ENCODE data around the gene BCAM. TPM values are rescaled to one million over a fixed set of nuclear protein-coding genes. Genes with fewer than 3 reads are reported as not detected.

The BCAM gene
- total RNA-seq, 1 experiment from 2014 or later, result 78.7 TPM

DNA sequence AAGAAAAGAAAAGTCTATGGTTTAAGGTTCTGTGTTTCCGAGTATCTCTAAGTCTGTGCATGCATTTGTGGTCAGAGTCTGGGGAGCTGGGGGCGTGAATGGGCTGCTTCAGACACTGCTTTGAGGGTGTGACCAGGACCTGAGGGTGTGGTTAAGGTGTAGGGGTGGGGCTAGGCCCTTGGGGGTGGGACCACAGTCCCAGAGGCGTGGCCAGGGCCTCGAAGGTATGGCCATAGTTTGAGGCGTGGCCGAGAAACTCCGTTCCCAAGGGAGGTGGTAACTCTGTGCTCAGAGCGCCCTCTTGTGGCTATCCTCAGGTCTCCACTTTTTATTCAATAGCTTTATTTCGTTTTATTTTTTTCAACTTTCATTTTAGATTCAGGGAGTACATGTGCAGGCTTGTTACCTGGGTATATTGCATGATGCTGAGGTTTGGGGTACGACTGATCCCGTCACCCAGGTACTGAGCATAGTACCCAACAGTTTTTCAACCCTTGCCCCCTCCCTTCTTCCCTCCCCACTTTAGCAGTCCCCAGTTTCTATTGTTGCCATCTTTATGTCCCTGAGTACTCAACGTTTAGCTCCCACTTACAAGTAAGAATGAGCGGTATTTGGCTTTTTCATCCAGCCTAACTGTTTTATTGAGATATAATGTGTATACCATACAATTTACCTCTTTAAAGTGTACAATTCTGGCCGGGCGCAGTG, 38.2 kb upstream of the BCAM start:
- DNase-seq (ENCODE audit: low read depth, low spot score) (peak; percentile 96), ATAC-seq (peak; percentile 95)
- H4K20me1 ChIP-seq (ENCODE audit: insufficient read depth), result no peaks in the 10 kb centered on the region
- ChIA-PET CTCF (interaction anchor here (0.6 to 5.8 kb wide), 32 partner anchors 14 to 200 kb away, joined by 3 to 219 read pairs (median 6); partner anchors contain the start of genes BCAM and NECTIN2), RAD21 (ENCODE audit: low non-redundant PET in 1 of 2, low total read pairs in 2 of 2, uncharacterized antibody in 2 of 2, unreplicated experiment in 2 of 2) (interaction anchor here (0.6 to 2.9 kb wide), 21 partner anchors 12 to 200 kb away, joined by 3 to 75 read pairs (median 5); partner anchors contain the start of gene NECTIN2 (in 2 of the 2)), POLR2A (interaction anchor here (0.6 to 2.4 kb wide), 15 partner anchors 9 to 184 kb away, joined by 3 to 17 read pairs (median 4); partner anchors contain the start of gene NECTIN2)
- peak overlapping the region; percentile 18; the same call in 1 of the 2 replicates for H3K27ac ChIP-seq (ENCODE audit: low read depth, low read length)
- no peaks in the 10 kb centered on the region for H3K79me2 ChIP-seq (ENCODE audit: insufficient read depth, low read length)
- peak overlapping the region; percentile 94 for H2AFZ ChIP-seq (ENCODE audit: low read depth, low read length, poor library complexity, severe bottlenecking)
- H3K4me1 ChIP-seq (ENCODE audit: control insufficient read depth in 1 of 2, insufficient read depth in 2 of 2, low read length in 2 of 2), result peaks cover 33 to 50% of the 10 kb centered on the region in 2 experiments
- peak overlapping the region; percentile 68 for H3K4me2 ChIP-seq (ENCODE audit: low read length)
- H3K9me2 ChIP-seq (ENCODE audit: insufficient read depth), result no peaks in the 10 kb centered on the region
- H3K36me3 ChIP-seq (ENCODE audit: control insufficient read depth in 1 of 2, insufficient read depth in 2 of 2, low read length in 2 of 2), result no peaks in the 10 kb centered on the region
- no peaks in the 10 kb centered on the region for H3K9me3 ChIP-seq (ENCODE audit: control insufficient read depth in 1 of 2, insufficient read depth in 1 of 2, low read depth in 1 of 2, low read length in 2 of 2)
- TF ChIP-seq CEBPB (IDR thresholded peaks at IDR 0.05; ENCODE audit: low read depth) (no peak), EZH2 (IDR thresholded peaks at IDR 0.05) (no peak), EZH2phosphoT487 (IDR thresholded peaks at IDR 0.05; ENCODE audit: borderline replicate concordance) (no peak), POLR2A (IDR thresholded peaks at IDR 0.05; ENCODE audit: borderline replicate concordance, extremely low read depth, insufficient read depth, insufficient read length) (no peak), ELF1 (IDR thresholded peaks at IDR 0.05; ENCODE audit: borderline replicate concordance, low read depth) (no peak), SRF (IDR thresholded peaks at IDR 0.05; ENCODE audit: low read depth) (no peak), CBX3 (IDR thresholded peaks at IDR 0.05; ENCODE audit: low read depth) (no peak), YY1 (IDR thresholded peaks at IDR 0.05; ENCODE audit: extremely low read depth, insufficient replicate concordance, low read depth, low read length) (no peak), ZNF274 (IDR thresholded peaks at IDR 0.05; ENCODE audit: low read depth, low read length) (no peak), FOSL1 (IDR thresholded peaks at IDR 0.05; ENCODE audit: low read depth) (no peak), RAD21 (IDR thresholded peaks at IDR 0.05; ENCODE audit: low read depth) (peak; percentile 99), SP1 (IDR thresholded peaks at IDR 0.05; ENCODE audit: low read depth) (peak; percentile 21; the same call in 1 of the 2 replicates), EGR1 (IDR thresholded peaks at IDR 0.05; ENCODE audit: low read depth) (no peak), JUND (IDR thresholded peaks at IDR 0.05) (no peak)
- TF ChIP-seq, protein P1, sequence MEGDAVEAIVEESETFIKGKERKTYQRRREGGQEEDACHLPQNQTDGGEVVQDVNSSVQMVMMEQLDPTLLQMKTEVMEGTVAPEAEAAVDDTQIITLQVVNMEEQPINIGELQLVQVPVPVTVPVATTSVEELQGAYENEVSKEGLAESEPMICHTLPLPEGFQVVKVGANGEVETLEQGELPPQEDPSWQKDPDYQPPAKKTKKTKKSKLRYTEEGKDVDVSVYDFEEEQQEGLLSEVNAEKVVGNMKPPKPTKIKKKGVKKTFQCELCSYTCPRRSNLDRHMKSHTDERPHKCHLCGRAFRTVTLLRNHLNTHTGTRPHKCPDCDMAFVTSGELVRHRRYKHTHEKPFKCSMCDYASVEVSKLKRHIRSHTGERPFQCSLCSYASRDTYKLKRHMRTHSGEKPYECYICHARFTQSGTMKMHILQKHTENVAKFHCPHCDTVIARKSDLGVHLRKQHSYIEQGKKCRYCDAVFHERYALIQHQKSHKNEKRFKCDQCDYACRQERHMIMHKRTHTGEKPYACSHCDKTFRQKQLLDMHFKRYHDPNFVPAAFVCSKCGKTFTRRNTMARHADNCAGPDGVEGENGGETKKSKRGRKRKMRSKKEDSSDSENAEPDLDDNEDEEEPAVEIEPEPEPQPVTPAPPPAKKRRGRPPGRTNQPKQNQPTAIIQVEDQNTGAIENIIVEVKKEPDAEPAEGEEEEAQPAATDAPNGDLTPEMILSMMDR (IDR thresholded peaks at IDR 0.05 in 2 of 3, conservative IDR thresholded peaks at IDR 0.05 in 1 of 3; ENCODE audit: borderline replicate concordance in 1 of 3, insufficient read depth in 1 of 3, low read depth in 2 of 3, low read length in 2 of 3), result peak; percentile 62 to 93 (median 83); a peak in 5 of 6 replicates
- TF ChIP-seq, protein P2, sequence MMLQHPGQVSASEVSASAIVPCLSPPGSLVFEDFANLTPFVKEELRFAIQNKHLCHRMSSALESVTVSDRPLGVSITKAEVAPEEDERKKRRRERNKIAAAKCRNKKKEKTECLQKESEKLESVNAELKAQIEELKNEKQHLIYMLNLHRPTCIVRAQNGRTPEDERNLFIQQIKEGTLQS (IDR thresholded peaks at IDR 0.05), result no peak
- TF ChIP-seq, protein P3, sequence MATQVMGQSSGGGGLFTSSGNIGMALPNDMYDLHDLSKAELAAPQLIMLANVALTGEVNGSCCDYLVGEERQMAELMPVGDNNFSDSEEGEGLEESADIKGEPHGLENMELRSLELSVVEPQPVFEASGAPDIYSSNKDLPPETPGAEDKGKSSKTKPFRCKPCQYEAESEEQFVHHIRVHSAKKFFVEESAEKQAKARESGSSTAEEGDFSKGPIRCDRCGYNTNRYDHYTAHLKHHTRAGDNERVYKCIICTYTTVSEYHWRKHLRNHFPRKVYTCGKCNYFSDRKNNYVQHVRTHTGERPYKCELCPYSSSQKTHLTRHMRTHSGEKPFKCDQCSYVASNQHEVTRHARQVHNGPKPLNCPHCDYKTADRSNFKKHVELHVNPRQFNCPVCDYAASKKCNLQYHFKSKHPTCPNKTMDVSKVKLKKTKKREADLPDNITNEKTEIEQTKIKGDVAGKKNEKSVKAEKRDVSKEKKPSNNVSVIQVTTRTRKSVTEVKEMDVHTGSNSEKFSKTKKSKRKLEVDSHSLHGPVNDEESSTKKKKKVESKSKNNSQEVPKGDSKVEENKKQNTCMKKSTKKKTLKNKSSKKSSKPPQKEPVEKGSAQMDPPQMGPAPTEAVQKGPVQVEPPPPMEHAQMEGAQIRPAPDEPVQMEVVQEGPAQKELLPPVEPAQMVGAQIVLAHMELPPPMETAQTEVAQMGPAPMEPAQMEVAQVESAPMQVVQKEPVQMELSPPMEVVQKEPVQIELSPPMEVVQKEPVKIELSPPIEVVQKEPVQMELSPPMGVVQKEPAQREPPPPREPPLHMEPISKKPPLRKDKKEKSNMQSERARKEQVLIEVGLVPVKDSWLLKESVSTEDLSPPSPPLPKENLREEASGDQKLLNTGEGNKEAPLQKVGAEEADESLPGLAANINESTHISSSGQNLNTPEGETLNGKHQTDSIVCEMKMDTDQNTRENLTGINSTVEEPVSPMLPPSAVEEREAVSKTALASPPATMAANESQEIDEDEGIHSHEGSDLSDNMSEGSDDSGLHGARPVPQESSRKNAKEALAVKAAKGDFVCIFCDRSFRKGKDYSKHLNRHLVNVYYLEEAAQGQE (IDR thresholded peaks at IDR 0.05; ENCODE audit: low read depth), result no peak
- TF ChIP-seq, protein P4, sequence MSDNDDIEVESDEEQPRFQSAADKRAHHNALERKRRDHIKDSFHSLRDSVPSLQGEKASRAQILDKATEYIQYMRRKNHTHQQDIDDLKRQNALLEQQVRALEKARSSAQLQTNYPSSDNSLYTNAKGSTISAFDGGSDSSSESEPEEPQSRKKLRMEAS (IDR thresholded peaks at IDR 0.05), result peak; percentile 31; the same call in 1 of the 2 replicates
- intact Hi-C loops (cut with micrococcal nuclease), result loop anchor here (1.0 to 2.0 kb wide), 4 partner anchors 46 to 194 kb away; no protein-coding TSS in a partner anchor
- peak overlapping the region in 1 of 2 experiments; percentile 9; a peak in 1 of 4 replicates for H3K4me3 ChIP-seq (replicated peaks in 1 of 2; ENCODE audit: low read depth in 1 of 2, low read length in 2 of 2)
- no TSS peak for BruUV-seq (replicated peaks)
- H3K9ac ChIP-seq (ENCODE audit: low read length), result peak overlapping the region; percentile 38
- no peaks in the 10 kb centered on the region for H3K27me3 ChIP-seq (ENCODE audit: insufficient read depth, low read length)

All from HCT116 (cell line).